ENCODE results near the gene MSLN. TPM values are rescaled to one million over a fixed set of nuclear protein-coding genes. Genes with fewer than 3 reads are reported as not detected.

The MSLN gene
- total RNA-seq, 4 donors from 2014 or later: 0.39 TPM; not detected in 3

GRCh38 chr16:804193-805048 lies 43.9 kb downstream of the MSLN start:
- H3K9me3 ChIP-seq: no peaks in the 10 kb centered on the region
- 55% methylated on average over 27 of the region's 33 CpGs for WGBS
- no peak for DNase-seq (ENCODE audit: extremely low spot score)
- peaks cover 10 to 45% (median 26%) of the 10 kb centered on the region in 4 donors for H3K4me1 ChIP-seq
- intact Hi-C loops (cut with DNase I): no loop called here
- H3K27ac ChIP-seq (replicated peaks in 1 of 4): no peak overlapping the region
- H3K4me3 ChIP-seq: no peak overlapping the region
- peaks cover 0 to 69% (median 26%) of the 10 kb centered on the region in 4 donors for H3K27me3 ChIP-seq
- TF ChIP-seq EP300 (IDR thresholded peaks at IDR 0.05) (no peak), POLR2AphosphoS5 (IDR thresholded peaks at IDR 0.05) (no peak), POLR2A (IDR thresholded peaks at IDR 0.05; ENCODE audit: low read depth) (no peak)
- TF ChIP-seq, protein P1, sequence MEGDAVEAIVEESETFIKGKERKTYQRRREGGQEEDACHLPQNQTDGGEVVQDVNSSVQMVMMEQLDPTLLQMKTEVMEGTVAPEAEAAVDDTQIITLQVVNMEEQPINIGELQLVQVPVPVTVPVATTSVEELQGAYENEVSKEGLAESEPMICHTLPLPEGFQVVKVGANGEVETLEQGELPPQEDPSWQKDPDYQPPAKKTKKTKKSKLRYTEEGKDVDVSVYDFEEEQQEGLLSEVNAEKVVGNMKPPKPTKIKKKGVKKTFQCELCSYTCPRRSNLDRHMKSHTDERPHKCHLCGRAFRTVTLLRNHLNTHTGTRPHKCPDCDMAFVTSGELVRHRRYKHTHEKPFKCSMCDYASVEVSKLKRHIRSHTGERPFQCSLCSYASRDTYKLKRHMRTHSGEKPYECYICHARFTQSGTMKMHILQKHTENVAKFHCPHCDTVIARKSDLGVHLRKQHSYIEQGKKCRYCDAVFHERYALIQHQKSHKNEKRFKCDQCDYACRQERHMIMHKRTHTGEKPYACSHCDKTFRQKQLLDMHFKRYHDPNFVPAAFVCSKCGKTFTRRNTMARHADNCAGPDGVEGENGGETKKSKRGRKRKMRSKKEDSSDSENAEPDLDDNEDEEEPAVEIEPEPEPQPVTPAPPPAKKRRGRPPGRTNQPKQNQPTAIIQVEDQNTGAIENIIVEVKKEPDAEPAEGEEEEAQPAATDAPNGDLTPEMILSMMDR (IDR thresholded peaks at IDR 0.05): no peak
- H3K36me3 ChIP-seq: no peaks in the 10 kb centered on the region

DNA sequence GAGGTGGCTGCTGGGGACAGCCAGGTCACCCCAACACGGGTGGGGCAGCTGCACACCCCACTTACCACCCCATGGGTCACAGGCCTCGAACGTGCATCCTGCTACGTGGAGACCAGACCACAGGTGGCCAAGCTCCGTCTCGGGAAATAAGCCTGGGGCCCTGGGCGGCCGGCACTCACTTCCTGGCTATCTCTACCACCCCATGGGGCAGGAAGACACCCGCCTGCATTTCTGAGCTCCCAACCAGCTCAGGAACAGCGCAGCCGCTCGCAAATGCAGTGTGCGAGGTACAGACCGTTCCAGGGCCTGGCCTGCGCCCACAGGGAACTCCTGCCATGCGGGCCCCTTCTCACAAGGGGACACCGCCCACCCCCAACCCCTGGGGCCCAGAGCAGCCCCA lies 44.9 kb downstream of the MSLN start:
- no peak for DNase-seq (ENCODE audit: extremely low spot score)
- Histone ChIP-seq H3K27me3 (peaks cover 0 to 65% (median 19%) of the 10 kb centered on the region in 4 donors), H3K4me3 (no peak overlapping the region), H3K4me1 (peaks cover 10 to 39% (median 23%) of the 10 kb centered on the region in 4 donors), H3K9me3 (no peaks in the 10 kb centered on the region), H3K36me3 (no peaks in the 10 kb centered on the region), H3K27ac (replicated peaks in 1 of 4) (no peak overlapping the region)
- WGBS: 88% methylated on average over 11 of the region's 17 CpGs
- intact Hi-C loops (cut with DNase I): no loop called here
- TF ChIP-seq POLR2AphosphoS5 (IDR thresholded peaks at IDR 0.05) (no peak), EP300 (IDR thresholded peaks at IDR 0.05) (no peak), POLR2A (IDR thresholded peaks at IDR 0.05; ENCODE audit: low read depth) (no peak)
- TF ChIP-seq, protein P1 (IDR thresholded peaks at IDR 0.05): no peak

- Histone ChIP-seq H3K4me3 (peak overlapping the region; percentile 72 to 97 (median 87)), H3K27me3 (peaks cover 0 to 64% (median 3%) of the 10 kb centered on the region in 4 donors), H3K4me1 (peaks cover 10 to 36% (median 23%) of the 10 kb centered on the region in 4 donors), H3K9me3 (peaks cover 0 to 7% (median 0%) of the 10 kb centered on the region in 4 donors), H3K36me3 (no peaks in the 10 kb centered on the region), H3K27ac (replicated peaks in 1 of 4) (peak overlapping the region; percentile 85 to 93 (median 89))
- WGBS: 0% methylated on average over 48 of the region's 80 CpGs
- TF ChIP-seq POLR2A (IDR thresholded peaks at IDR 0.05; ENCODE audit: low read depth): peak; percentile 61
- TF ChIP-seq, protein P1 (IDR thresholded peaks at IDR 0.05): no peak
- TF ChIP-seq EP300 (IDR thresholded peaks at IDR 0.05): no peak
- peak; percentile 86 to 95 for TF ChIP-seq POLR2AphosphoS5 (IDR thresholded peaks at IDR 0.05)
- intact Hi-C loops (cut with DNase I): no loop called here
- DNase-seq (ENCODE audit: extremely low spot score): peak; percentile 94
These were observed 47.0 kb downstream of the MSLN start for GRCh38 chr16:807347-808084.

GRCh38 chr16:808085-808386 lies 47.5 kb downstream of the MSLN start:
- TF ChIP-seq POLR2A (IDR thresholded peaks at IDR 0.05; ENCODE audit: low read depth): no peak
- peak overlapping the region; percentile 85 to 93 (median 89) for H3K27ac ChIP-seq (replicated peaks in 1 of 4)
- H3K27me3 ChIP-seq: peaks cover 0 to 64% (median 4%) of the 10 kb centered on the region in 4 donors
- 3% methylated on average over 16 of the region's 19 CpGs for WGBS
- peaks cover 0 to 8% (median 0%) of the 10 kb centered on the region in 4 donors for H3K9me3 ChIP-seq
- intact Hi-C loops (cut with DNase I): no loop called here
- DNase-seq (ENCODE audit: extremely low spot score): no peak
- H3K4me1 ChIP-seq: peaks cover 10 to 37% (median 23%) of the 10 kb centered on the region in 4 donors
- H3K36me3 ChIP-seq: no peaks in the 10 kb centered on the region
- H3K4me3 ChIP-seq: peak overlapping the region; percentile 72 to 97 (median 87)

Measured in esophagus muscularis mucosa (tissue), 4 donors.